Neural progenitor cell (in vitro differentiated cells): ENCODE results near the gene RNASEH2C. TPM values are rescaled to one million over a fixed set of nuclear protein-coding genes. Genes with fewer than 3 reads are reported as not detected.

Experiments used
- DNase-seq: peaks from one replicate; pipeline ENCODE4 v3.0.0-alpha.2; 2016; ENCODE audit warnings: low spot score
- H2AFZ ChIP-seq: fragments of 200-600 bp; sonication (generic); replicated peaks from 2 replicates; pipeline ENCODE4 v1.6.1; 2016; ENCODE audit warnings: antibody characterized with exemption
- H3F3A ChIP-seq: fragments of 200-600 bp; sonication (generic); 2 replicates; pipeline ENCODE4 v1.6.1; 2016; ENCODE audit warnings: antibody characterized with exemption, low read depth
- H3K27ac ChIP-seq: fragments of 200-600 bp; sonication (generic); 2 replicates; pipeline ENCODE4 v1.5.1; 2016; ENCODE audit warnings: mild to moderate bottlenecking
- H3K27me3 ChIP-seq: fragments of 200-600 bp; sonication (generic); 2 replicates; pipeline ENCODE4 v1.6.1; 2016; ENCODE audit warnings: mild to moderate bottlenecking, moderate library complexity
- H3K36me3 ChIP-seq: fragments of 200-600 bp; sonication (generic); 2 replicates; pipeline ENCODE4 v1.5.1; 2016
- H3K4me1 ChIP-seq: fragments of 200-600 bp; sonication (generic); 2 replicates; pipeline ENCODE4 v1.6.1; 2016; ENCODE audit warnings: mixed run types
- H3K4me2 ChIP-seq: fragments of 200-600 bp; sonication (generic); 2 replicates; pipeline ENCODE4 v1.6.1; 2016
- H3K4me3 ChIP-seq: fragments of 200-600 bp; sonication (generic); 2 replicates; pipeline ENCODE4 v1.5.1; 2016
- H3K79me2 ChIP-seq: fragments of 200-600 bp; sonication (generic); 2 replicates; pipeline ENCODE4 v1.6.1; 2016; ENCODE audit warnings: low read depth
- H3K9ac ChIP-seq: fragments of 200-600 bp; sonication (generic); 2 replicates; pipeline ENCODE4 v1.6.1; 2016
- H3K9me3 ChIP-seq: fragments of 200-600 bp; sonication (generic); 2 replicates; pipeline ENCODE4 v1.5.1; 2016; ENCODE audit warnings: low read depth
- H4K20me1 ChIP-seq: fragments of 200-600 bp; sonication (generic); 2 replicates; pipeline ENCODE4 v1.6.1; 2016; ENCODE audit warnings: low read depth
- H3K27ac Mint-ChIP-seq: 3 replicates; pipeline ENCODE4 v1.8.0; 2021; ENCODE audit warnings: mixed read lengths
- H3K27me3 Mint-ChIP-seq: 2 replicates; pipeline ENCODE4 v1.8.0; 2022; ENCODE audit warnings: low read depth, mild to moderate bottlenecking, inconsistent platforms, moderate library complexity, mixed read lengths; ENCODE audit not compliant: insufficient read depth
- H3K36me3 Mint-ChIP-seq: 3 replicates; pipeline ENCODE4 v1.8.0; 2021; ENCODE audit warnings: mixed read lengths
- H3K4me1 Mint-ChIP-seq: 3 replicates; pipeline ENCODE4 v1.8.0; 2021; ENCODE audit warnings: mixed read lengths
- H3K4me3 Mint-ChIP-seq: 3 replicates; pipeline ENCODE4 v1.8.0; 2021; ENCODE audit warnings: mild to moderate bottlenecking, moderate library complexity, mixed read lengths
- H3K9me3 Mint-ChIP-seq: 3 replicates; pipeline ENCODE4 v1.8.0; 2020; ENCODE audit warnings: mixed read lengths
- CTCF ChIP-seq: fragments of 200-600 bp; sonication (generic); IDR thresholded peaks from 2 replicates; pipeline ENCODE4 v1.5.1; 2017; ENCODE audit warnings: antibody characterized with exemption, mild to moderate bottlenecking
- EZH2 ChIP-seq: fragments of 200-600 bp; sonication (generic); IDR thresholded peaks from 2 replicates; pipeline ENCODE4 v1.6.1; 2017; ENCODE audit warnings: antibody characterized with exemption, mild to moderate bottlenecking, moderate library complexity
- EZH2phosphoT487 ChIP-seq: fragments of 200-600 bp; sonication (generic); IDR thresholded peaks from 2 replicates; pipeline ENCODE4 v1.6.1; 2017; ENCODE audit warnings: antibody characterized with exemption
- total RNA-seq: library from RNA; depleted of rRNA; stranded (reverse); fragments of >200 nt; gene quantifications from 2 replicates; pipeline ENCODE4 v1.2.3, GENCODE V29; 2015; ENCODE audit warnings: low replicate concordance

Gene RNASEH2C
- total RNA-seq, 1 donor from 2014 or later = 23.4 TPM

GRCh38 chr11:65701686-65702085 is 18.9 kb downstream of the RNASEH2C start:
- Mint-ChIP-seq H3K27ac (no peak overlapping the region), H3K9me3 (peaks cover 7% of the 10 kb centered on the region), H3K27me3 (peaks cover 17% of the 10 kb centered on the region), H3K4me1 (no peaks in the 10 kb centered on the region), H3K4me3 (no peak overlapping the region), H3K36me3 (no peaks in the 10 kb centered on the region)
- H3K79me2 ChIP-seq = no peaks in the 10 kb centered on the region
- H3K4me2 ChIP-seq = no peak overlapping the region
- DNase-seq = no peak
- H3K9ac ChIP-seq = no peak overlapping the region
- no peaks in the 10 kb centered on the region for H3K36me3 ChIP-seq
- H3K9me3 ChIP-seq = no peaks in the 10 kb centered on the region
- H3K4me3 ChIP-seq = no peak overlapping the region
- H4K20me1 ChIP-seq = no peaks in the 10 kb centered on the region
- H3K4me1 ChIP-seq = no peaks in the 10 kb centered on the region
- TF ChIP-seq EZH2phosphoT487 = no peak
- TF ChIP-seq EZH2 = no peak
- TF ChIP-seq CTCF = no peak
- no peaks in the 10 kb centered on the region for H3F3A ChIP-seq
- H3K27ac ChIP-seq = no peak overlapping the region
- H2AFZ ChIP-seq = no peak overlapping the region
- H3K27me3 ChIP-seq = peaks cover 41% of the 10 kb centered on the region

- Histone ChIP-seq H2AFZ (no peak overlapping the region), H3K27ac (no peak overlapping the region), H3K9me3 (no peaks in the 10 kb centered on the region), H3K9ac (no peak overlapping the region), H3K4me3 (no peak overlapping the region), H3K79me2 (no peaks in the 10 kb centered on the region), H3K4me1 (no peaks in the 10 kb centered on the region), H3K36me3 (no peaks in the 10 kb centered on the region), H4K20me1 (no peaks in the 10 kb centered on the region), H3K27me3 (peaks cover 33% of the 10 kb centered on the region), H3F3A (no peaks in the 10 kb centered on the region), H3K4me2 (no peak overlapping the region)
- Mint-ChIP-seq H3K4me1 (no peaks in the 10 kb centered on the region), H3K27ac (no peak overlapping the region), H3K36me3 (no peaks in the 10 kb centered on the region), H3K27me3 (peaks cover 16% of the 10 kb centered on the region), H3K4me3 (no peak overlapping the region), H3K9me3 (peaks cover 7% of the 10 kb centered on the region)
- no peak for DNase-seq
- TF ChIP-seq CTCF (no peak), EZH2 (no peak), EZH2phosphoT487 (no peak)
Observed at GRCh38 chr11:65700399-65700798, 20.2 kb downstream of the RNASEH2C start.

GRCh38 chr11:65699306-65699705 is 21.3 kb downstream of the RNASEH2C start:
- DNase-seq = no peak
- H3K4me3 ChIP-seq = no peak overlapping the region
- no peak overlapping the region for H3K4me2 ChIP-seq
- H3K4me3 Mint-ChIP-seq = no peak overlapping the region
- H3K9ac ChIP-seq = no peak overlapping the region
- no peak overlapping the region for H3K27ac Mint-ChIP-seq
- peaks cover 15% of the 10 kb centered on the region for H3K27me3 Mint-ChIP-seq
- H3K36me3 Mint-ChIP-seq = no peaks in the 10 kb centered on the region
- no peaks in the 10 kb centered on the region for H3K4me1 ChIP-seq
- no peaks in the 10 kb centered on the region for H3K9me3 ChIP-seq
- H3K9me3 Mint-ChIP-seq = peaks cover 7% of the 10 kb centered on the region
- no peak overlapping the region for H2AFZ ChIP-seq
- TF ChIP-seq CTCF = no peak
- TF ChIP-seq EZH2phosphoT487 = no peak
- no peak for TF ChIP-seq EZH2
- H3K4me1 Mint-ChIP-seq = no peaks in the 10 kb centered on the region
- H3K27me3 ChIP-seq = peaks cover 22% of the 10 kb centered on the region
- H3K79me2 ChIP-seq = no peaks in the 10 kb centered on the region
- no peaks in the 10 kb centered on the region for H3K36me3 ChIP-seq
- no peaks in the 10 kb centered on the region for H4K20me1 ChIP-seq
- H3F3A ChIP-seq = no peaks in the 10 kb centered on the region
- no peak overlapping the region for H3K27ac ChIP-seq
